Natural killer cell (primary cell): ENCODE results near the gene MLLT1. TPM values are rescaled to one million over a fixed set of nuclear protein-coding genes. Genes with fewer than 3 reads are reported as not detected.
A peak's percentile ranks its signal among the peaks of the same experiment; 100 is the strongest.

Experiments used
- ATAC-seq, 3 donors: fragments of 150-1000 bp in 2 of 3; fragments of 200-7000 bp in 1 of 3; cut with Tn5 transposase; 1 replicate in 1 of 3; 2 replicates in 2 of 3; pipeline ENCODE4 v1.10.0; 2021; ENCODE audit warnings: mild to moderate bottlenecking in 2 of 3, moderate library complexity in 2 of 3
- DNase-seq, 2 donors: peaks; one replicate each; pipeline versions ENCODE4 v3.0.0 to v3.0.0-alpha.2; 2013 to 2021; ENCODE audit warnings: mixed read lengths in 1 of 2
- H3K27ac ChIP-seq: one replicate; pipeline ENCODE4 v1.5.1; 2013; ENCODE audit warnings: mild to moderate bottlenecking, low read length
- H3K27me3 ChIP-seq: one replicate; pipeline ENCODE4 v1.6.1; 2013; ENCODE audit warnings: low read length; ENCODE audit not compliant: control insufficient read depth, insufficient read depth
- H3K36me3 ChIP-seq: one replicate; pipeline ENCODE4 v1.6.1; 2013; ENCODE audit warnings: low read length; ENCODE audit not compliant: control insufficient read depth, insufficient read depth
- H3K4me1 ChIP-seq: one replicate; pipeline ENCODE4 v1.6.1; 2013; ENCODE audit warnings: low read length; ENCODE audit not compliant: control insufficient read depth, insufficient read depth
- H3K4me3 ChIP-seq: one replicate; pipeline ENCODE4 v1.5.1; 2013; ENCODE audit warnings: low read length
- H3K9me3 ChIP-seq: one replicate; pipeline ENCODE4 v1.6.1; 2013; ENCODE audit warnings: low read length; ENCODE audit not compliant: control insufficient read depth, insufficient read depth
- H3K27ac Mint-ChIP-seq, 2 donors: one replicate each; pipeline ENCODE4 v1.8.0; 2022; ENCODE audit warnings: mild to moderate bottlenecking in 2 of 2, mixed read lengths in 2 of 2, moderate library complexity in 1 of 2
- H3K27me3 Mint-ChIP-seq, 2 donors: one replicate each; pipeline ENCODE4 v1.8.0; 2022; ENCODE audit warnings: low read depth in 2 of 2, mixed read lengths in 2 of 2
- H3K36me3 Mint-ChIP-seq: one replicate; pipeline ENCODE4 v1.8.0; 2022; ENCODE audit warnings: mixed read lengths
- H3K4me1 Mint-ChIP-seq, 2 donors: one replicate each; pipeline ENCODE4 v1.8.0; 2022; ENCODE audit warnings: mixed read lengths in 2 of 2
- H3K4me3 Mint-ChIP-seq: one replicate; pipeline ENCODE4 v1.8.0; 2022; ENCODE audit warnings: mild to moderate bottlenecking, moderate library complexity, mixed read lengths
- H3K9me3 Mint-ChIP-seq, 2 donors: one replicate each; pipeline ENCODE4 v1.8.0; 2022; ENCODE audit warnings: mixed read lengths in 2 of 2
- WGBS: methylation state at CpG from one replicate; pipeline ENCODE4 v1.1.7; 2013; ENCODE audit warnings: missing lambda C conversion rate; ENCODE audit not compliant: insufficient coverage; 5-methylcytosine and 5-hydroxymethylcytosine counted together
- intact Hi-C: fragments of 100-400 bp; cut with micrococcal nuclease; formaldehyde crosslinking; loops from one replicate; pipeline ENCODE4 v1.14.2; 2022
- total RNA-seq, 4 donors: library from RNA; stranded (reverse); fragments of 120-200 nt in 1 of 4; gene quantifications; one replicate each; pipeline versions ENCODE4 v1.2.3 to v1.2.4, GENCODE V29; 2013 to 2022
- TF ChIP-seq, protein P1 (sequence below): fragments of 200-600 bp; IDR thresholded peaks from one replicate; pipeline ENCODE4 v1.8.0; 2022; ENCODE audit warnings: antibody characterized with exemption

Gene MLLT1
- total RNA-seq, 3 donors from 2014 or later (not counting 1 experiment from before 2014, with no cell fraction given), result 30.2 to 43.8 (median 36.6) TPM

DNA sequence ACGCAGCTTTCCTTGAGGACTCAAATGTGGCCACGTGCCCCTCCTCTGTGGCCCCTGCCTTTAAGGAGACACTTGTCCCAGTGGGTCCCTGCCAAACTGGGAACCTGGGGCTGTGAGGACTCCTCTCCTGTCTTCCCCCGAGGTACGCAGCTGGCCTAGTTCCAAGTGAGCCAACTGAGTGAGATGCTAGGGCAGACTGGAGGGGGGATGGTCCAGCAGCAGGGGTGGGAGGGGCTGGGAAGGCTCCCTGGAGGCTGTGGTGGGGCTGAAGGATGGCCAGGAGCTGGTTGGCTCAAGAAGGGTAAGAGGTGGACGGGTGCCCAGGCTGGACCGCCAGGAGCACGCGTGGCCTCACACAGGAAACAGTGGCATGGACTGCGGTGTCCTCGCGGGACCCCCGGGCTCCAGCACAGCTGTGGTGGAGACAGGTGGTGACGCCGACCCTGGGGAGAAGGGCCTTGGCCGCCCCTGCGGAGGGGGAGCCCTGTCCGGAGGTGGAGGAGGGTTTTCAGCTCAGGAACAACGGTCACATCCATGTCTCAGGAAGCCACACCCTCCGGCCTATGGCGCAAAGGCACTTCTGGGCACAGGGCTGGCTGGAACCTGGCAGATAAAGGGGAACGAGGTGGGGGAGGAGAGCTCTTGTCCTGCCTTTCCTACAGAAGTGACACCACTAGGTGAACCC, 45.8 kb downstream of the MLLT1 start:
- H3K4me1 ChIP-seq, result peaks cover 22% of the 10 kb centered on the region
- no peaks in the 10 kb centered on the region for H3K27me3 Mint-ChIP-seq
- H3K27me3 ChIP-seq, result no peaks in the 10 kb centered on the region
- peaks cover 6% of the 10 kb centered on the region for H3K36me3 ChIP-seq
- TF ChIP-seq, protein P1, sequence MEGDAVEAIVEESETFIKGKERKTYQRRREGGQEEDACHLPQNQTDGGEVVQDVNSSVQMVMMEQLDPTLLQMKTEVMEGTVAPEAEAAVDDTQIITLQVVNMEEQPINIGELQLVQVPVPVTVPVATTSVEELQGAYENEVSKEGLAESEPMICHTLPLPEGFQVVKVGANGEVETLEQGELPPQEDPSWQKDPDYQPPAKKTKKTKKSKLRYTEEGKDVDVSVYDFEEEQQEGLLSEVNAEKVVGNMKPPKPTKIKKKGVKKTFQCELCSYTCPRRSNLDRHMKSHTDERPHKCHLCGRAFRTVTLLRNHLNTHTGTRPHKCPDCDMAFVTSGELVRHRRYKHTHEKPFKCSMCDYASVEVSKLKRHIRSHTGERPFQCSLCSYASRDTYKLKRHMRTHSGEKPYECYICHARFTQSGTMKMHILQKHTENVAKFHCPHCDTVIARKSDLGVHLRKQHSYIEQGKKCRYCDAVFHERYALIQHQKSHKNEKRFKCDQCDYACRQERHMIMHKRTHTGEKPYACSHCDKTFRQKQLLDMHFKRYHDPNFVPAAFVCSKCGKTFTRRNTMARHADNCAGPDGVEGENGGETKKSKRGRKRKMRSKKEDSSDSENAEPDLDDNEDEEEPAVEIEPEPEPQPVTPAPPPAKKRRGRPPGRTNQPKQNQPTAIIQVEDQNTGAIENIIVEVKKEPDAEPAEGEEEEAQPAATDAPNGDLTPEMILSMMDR, result no peak
- peaks cover 34 to 69% of the 10 kb centered on the region in 2 donors for H3K4me1 Mint-ChIP-seq
- no peaks in the 10 kb centered on the region for H3K36me3 Mint-ChIP-seq
- H3K4me3 ChIP-seq, result no peak overlapping the region
- no peak for DNase-seq
- no peaks in the 10 kb centered on the region for H3K9me3 Mint-ChIP-seq
- ATAC-seq, result peak in 1 of 3 donors; percentile 36
- WGBS, result 25% methylated on average over 21 of the region's 21 CpGs
- H3K9me3 ChIP-seq, result no peaks in the 10 kb centered on the region
- H3K27ac Mint-ChIP-seq, result peak overlapping the region in 1 of 2 donors; percentile 63
- H3K27ac ChIP-seq, result no peak overlapping the region
- H3K4me3 Mint-ChIP-seq, result no peak overlapping the region
- intact Hi-C loops, result no loop called here

DNA sequence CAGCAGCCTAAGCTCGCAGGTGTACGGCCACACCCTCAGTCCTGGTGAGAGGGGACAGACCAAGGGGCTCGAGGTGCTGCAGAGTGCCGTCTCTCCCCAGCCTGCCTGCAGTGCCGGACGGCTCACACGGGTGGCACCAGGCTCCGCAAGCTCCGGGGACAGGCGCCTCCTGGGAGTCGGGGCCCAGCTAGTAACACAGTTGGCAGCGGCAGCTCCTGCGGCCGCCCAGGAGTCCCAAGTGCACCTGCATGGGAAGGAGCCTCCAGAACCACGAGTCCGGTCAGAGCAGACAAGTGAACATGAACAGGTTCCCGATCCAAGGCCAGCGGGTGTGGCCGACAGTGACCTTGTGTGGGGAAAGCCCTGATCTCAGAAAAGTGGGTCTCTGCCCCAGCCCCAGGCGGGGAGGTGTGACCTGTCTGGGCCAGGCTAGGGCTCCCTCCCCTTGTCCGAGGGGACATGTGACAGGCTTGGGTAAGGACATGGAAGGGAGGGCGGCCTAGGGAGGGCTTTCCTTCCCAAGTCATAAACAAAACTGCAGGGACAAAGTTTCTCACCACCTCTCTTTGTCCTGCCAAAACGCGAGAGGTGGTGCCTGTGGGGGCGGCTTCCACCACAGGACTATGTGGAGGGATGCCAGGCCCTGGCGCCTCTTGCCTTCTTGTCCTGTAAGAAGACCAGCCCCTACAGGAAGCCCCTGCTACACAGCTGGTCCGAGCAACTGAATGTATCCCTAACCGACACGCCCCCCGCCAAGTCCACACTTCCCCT, 46.5 kb downstream of the MLLT1 start:
- no peak overlapping the region for H3K27ac ChIP-seq
- peaks cover 33 to 64% of the 10 kb centered on the region in 2 donors for H3K4me1 Mint-ChIP-seq
- no peak for ATAC-seq
- no peak overlapping the region for H3K4me3 ChIP-seq
- no peak overlapping the region for H3K4me3 Mint-ChIP-seq
- WGBS, result 86% methylated on average over 28 of the region's 30 CpGs
- TF ChIP-seq, protein P1, result no peak
- no peaks in the 10 kb centered on the region for H3K9me3 Mint-ChIP-seq
- no peaks in the 10 kb centered on the region for H3K36me3 Mint-ChIP-seq
- intact Hi-C loops, result no loop called here
- no peaks in the 10 kb centered on the region for H3K27me3 Mint-ChIP-seq
- H3K36me3 ChIP-seq, result peaks cover 6% of the 10 kb centered on the region
- peak overlapping the region in 1 of 2 donors; percentile 64 for H3K27ac Mint-ChIP-seq
- no peaks in the 10 kb centered on the region for H3K27me3 ChIP-seq
- no peak for DNase-seq
- H3K4me1 ChIP-seq, result peaks cover 21% of the 10 kb centered on the region
- no peaks in the 10 kb centered on the region for H3K9me3 ChIP-seq

DNA sequence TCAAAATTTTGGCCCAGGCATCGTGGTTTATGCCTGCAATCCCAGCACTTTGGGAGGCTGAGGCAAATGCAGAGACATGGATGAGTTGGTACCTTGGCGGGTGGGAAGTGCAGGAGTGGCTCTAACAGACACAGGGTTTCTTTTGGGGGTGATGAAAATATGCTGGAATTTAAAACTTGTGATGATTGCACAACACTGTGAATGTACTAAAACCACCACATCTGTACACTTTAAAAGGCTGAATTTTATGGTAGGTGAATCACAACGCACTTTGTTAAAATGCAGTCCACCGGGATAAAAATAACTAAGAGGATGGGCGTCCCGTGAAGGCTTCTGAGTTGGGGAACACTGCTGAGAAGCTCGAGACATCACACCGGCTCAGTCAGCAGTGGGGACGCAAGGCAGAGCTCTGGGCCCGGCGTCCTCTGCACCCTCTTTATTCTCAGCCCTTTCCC, 47.1 kb downstream of the MLLT1 start:
- H3K4me3 ChIP-seq, result no peak overlapping the region
- WGBS, result 77% methylated on average over 11 of the region's 11 CpGs
- TF ChIP-seq, protein P1, result no peak
- intact Hi-C loops, result no loop called here
- Mint-ChIP-seq H3K4me3 (no peak overlapping the region), H3K27ac (peak overlapping the region in 1 of 2 donors; percentile 64), H3K36me3 (no peaks in the 10 kb centered on the region), H3K9me3 (no peaks in the 10 kb centered on the region), H3K4me1 (peaks cover 29 to 60% of the 10 kb centered on the region in 2 donors), H3K27me3 (no peaks in the 10 kb centered on the region)
- H3K4me1 ChIP-seq, result peaks cover 21% of the 10 kb centered on the region
- no peak for DNase-seq
- no peak overlapping the region for H3K27ac ChIP-seq
- no peaks in the 10 kb centered on the region for H3K9me3 ChIP-seq
- H3K27me3 ChIP-seq, result no peaks in the 10 kb centered on the region
- ATAC-seq, result no peak
- H3K36me3 ChIP-seq, result peaks cover 6% of the 10 kb centered on the region
